ENCODE results near the gene RIPK1. TPM values are rescaled to one million over a fixed set of nuclear protein-coding genes. Genes with fewer than 3 reads are reported as not detected.

Gene RIPK1
- total and polyA plus RNA-seq, 10 of the 15 experiments (the other 5 are each of a cell fraction or from before 2014, with no cell fraction given): 1.6 to 11.2 (median 6.3) TPM

DNA sequence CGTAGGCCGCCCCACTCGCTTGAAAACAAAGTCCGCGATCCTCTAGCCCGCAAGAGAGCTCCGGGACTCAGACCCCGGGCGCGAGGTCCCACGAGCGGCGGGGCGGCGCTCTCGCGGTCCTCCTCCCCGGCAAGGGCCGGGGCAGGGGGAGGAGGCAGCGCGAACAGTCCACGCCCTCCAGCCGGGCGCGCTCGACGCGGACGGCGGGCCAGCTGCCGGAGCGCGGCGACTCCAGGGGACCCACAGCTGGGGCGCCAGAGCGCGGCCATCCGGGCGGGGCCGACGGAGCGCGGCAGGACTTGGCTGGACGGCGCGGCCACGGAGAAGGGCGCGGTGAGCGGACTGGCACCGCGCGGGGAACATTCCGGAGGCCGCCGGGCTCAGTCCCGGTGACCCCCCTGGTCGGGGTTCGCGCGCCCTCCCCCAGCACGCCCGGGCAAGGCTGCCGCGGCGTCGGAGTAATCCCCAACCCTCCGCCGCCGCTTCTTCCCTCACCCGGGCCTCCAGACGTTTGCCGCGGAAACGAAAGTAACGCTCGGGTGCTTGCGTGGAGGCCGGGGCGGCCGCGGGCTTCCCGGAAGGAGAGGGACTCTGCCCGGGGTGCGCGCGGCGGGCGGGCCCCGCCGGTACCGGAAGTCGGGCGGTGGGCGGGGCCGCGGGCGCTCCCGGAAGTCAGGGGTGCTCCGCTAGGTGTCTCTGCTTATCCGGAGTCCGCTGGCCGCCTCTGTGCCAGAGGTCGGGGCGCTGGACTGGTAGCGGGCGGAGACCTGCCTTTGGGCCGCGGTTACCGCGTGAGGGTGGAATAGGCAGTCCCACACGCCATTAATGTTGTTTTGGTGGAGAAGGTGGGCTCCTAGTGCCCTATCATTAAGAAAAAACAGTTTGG, at the start of gene RIPK1 (continued):
- TF ChIP-seq SREBF2 (IDR thresholded peaks at IDR 0.05; ENCODE audit: low read length) (no peak), SIN3A (IDR thresholded peaks at IDR 0.05; ENCODE audit: low read depth, low read length) (peak; percentile 76; the same call in 1 of the 2 replicates), EGR1 (IDR thresholded peaks at IDR 0.05; ENCODE audit: borderline replicate concordance in 1 of 2, low read depth in 2 of 2, low read length in 2 of 2) (peak; percentile 12 to 90), FOXM1 (IDR thresholded peaks at IDR 0.05; ENCODE audit: low read depth, low read length) (no peak), NFIC (IDR thresholded peaks at IDR 0.05; ENCODE audit: low read depth, low read length) (no peak), TBL1XR1 (IDR thresholded peaks at IDR 0.05; ENCODE audit: low read depth, low read length) (no peak), FOS (IDR thresholded peaks at IDR 0.05; ENCODE audit: borderline replicate concordance, extremely low read depth, insufficient read length) (no peak), HCFC1 (IDR thresholded peaks at IDR 0.05; ENCODE audit: low read length) (peak; percentile 32; the same call in 1 of the 2 replicates), SUPT20H (IDR thresholded peaks at IDR 0.05; ENCODE audit: borderline replicate concordance, control insufficient read depth, low read depth, low read length) (no peak), SP1 (IDR thresholded peaks at IDR 0.05; ENCODE audit: low read depth, low read length) (no peak), MEF2A (IDR thresholded peaks at IDR 0.05; ENCODE audit: insufficient read depth, low read depth, low read length) (no peak), POLR2AphosphoS5 (IDR thresholded peaks at IDR 0.05; ENCODE audit: low read length) (peak; percentile 91), BHLHE40 (IDR thresholded peaks at IDR 0.05; ENCODE audit: borderline replicate concordance in 1 of 2, low read depth in 2 of 2, low read length in 1 of 2) (peak; percentile 63 to 86), CEBPB (IDR thresholded peaks at IDR 0.05; ENCODE audit: borderline replicate concordance in 1 of 2, low read depth in 2 of 2, low read length in 2 of 2) (no peak), EP300 (IDR thresholded peaks at IDR 0.05; ENCODE audit: borderline replicate concordance in 1 of 2, control insufficient read depth in 1 of 2, low read depth in 2 of 2, low read length in 2 of 2) (no peak), JUNB (IDR thresholded peaks at IDR 0.05) (no peak), EZH2 (IDR thresholded peaks at IDR 0.05; ENCODE audit: borderline replicate concordance, control insufficient read depth, low read depth, low read length) (no peak)
- TF ChIP-seq, protein P1, sequence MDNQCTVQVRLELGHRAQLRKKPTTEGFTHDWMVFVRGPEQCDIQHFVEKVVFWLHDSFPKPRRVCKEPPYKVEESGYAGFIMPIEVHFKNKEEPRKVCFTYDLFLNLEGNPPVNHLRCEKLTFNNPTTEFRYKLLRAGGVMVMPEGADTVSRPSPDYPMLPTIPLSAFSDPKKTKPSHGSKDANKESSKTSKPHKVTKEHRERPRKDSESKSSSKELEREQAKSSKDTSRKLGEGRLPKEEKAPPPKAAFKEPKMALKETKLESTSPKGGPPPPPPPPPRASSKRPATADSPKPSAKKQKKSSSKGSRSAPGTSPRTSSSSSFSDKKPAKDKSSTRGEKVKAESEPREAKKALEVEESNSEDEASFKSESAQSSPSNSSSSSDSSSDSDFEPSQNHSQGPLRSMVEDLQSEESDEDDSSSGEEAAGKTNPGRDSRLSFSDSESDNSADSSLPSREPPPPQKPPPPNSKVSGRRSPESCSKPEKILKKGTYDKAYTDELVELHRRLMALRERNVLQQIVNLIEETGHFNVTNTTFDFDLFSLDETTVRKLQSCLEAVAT (IDR thresholded peaks at IDR 0.05): 0 out of 2 replicates have a peak, but pooled peaks have one; percentile 64
- TF ChIP-seq, protein P2, sequence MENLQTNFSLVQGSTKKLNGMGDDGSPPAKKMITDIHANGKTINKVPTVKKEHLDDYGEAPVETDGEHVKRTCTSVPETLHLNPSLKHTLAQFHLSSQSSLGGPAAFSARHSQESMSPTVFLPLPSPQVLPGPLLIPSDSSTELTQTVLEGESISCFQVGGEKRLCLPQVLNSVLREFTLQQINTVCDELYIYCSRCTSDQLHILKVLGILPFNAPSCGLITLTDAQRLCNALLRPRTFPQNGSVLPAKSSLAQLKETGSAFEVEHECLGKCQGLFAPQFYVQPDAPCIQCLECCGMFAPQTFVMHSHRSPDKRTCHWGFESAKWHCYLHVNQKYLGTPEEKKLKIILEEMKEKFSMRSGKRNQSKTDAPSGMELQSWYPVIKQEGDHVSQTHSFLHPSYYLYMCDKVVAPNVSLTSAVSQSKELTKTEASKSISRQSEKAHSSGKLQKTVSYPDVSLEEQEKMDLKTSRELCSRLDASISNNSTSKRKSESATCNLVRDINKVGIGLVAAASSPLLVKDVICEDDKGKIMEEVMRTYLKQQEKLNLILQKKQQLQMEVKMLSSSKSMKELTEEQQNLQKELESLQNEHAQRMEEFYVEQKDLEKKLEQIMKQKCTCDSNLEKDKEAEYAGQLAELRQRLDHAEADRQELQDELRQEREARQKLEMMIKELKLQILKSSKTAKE (IDR thresholded peaks at IDR 0.05; ENCODE audit: low read depth, poor library complexity, severe bottlenecking): no peak
- TF ChIP-seq, protein P3, sequence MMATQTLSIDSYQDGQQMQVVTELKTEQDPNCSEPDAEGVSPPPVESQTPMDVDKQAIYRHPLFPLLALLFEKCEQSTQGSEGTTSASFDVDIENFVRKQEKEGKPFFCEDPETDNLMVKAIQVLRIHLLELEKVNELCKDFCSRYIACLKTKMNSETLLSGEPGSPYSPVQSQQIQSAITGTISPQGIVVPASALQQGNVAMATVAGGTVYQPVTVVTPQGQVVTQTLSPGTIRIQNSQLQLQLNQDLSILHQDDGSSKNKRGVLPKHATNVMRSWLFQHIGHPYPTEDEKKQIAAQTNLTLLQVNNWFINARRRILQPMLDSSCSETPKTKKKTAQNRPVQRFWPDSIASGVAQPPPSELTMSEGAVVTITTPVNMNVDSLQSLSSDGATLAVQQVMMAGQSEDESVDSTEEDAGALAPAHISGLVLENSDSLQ (IDR thresholded peaks at IDR 0.05): no peak; the same call in 1 of the 2 replicates
- TF ChIP-seq, protein P4, sequence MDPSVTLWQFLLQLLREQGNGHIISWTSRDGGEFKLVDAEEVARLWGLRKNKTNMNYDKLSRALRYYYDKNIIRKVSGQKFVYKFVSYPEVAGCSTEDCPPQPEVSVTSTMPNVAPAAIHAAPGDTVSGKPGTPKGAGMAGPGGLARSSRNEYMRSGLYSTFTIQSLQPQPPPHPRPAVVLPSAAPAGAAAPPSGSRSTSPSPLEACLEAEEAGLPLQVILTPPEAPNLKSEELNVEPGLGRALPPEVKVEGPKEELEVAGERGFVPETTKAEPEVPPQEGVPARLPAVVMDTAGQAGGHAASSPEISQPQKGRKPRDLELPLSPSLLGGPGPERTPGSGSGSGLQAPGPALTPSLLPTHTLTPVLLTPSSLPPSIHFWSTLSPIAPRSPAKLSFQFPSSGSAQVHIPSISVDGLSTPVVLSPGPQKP (IDR thresholded peaks at IDR 0.05; ENCODE audit: low read depth, low read length): peak; percentile 94

Data from GM12878 (cell line).